Measurements from ENCODE around the gene OR8D4.

The OR8D4 gene

GRCh38 chr11:123901867-123902266 is at the start of gene OR8D4:
Gene OR8D4 (plus strand): TSS chr11:123902167. CDS start chr11:123906432, 4,265 bp downstream.
- no peak for ATAC-seq

DNA sequence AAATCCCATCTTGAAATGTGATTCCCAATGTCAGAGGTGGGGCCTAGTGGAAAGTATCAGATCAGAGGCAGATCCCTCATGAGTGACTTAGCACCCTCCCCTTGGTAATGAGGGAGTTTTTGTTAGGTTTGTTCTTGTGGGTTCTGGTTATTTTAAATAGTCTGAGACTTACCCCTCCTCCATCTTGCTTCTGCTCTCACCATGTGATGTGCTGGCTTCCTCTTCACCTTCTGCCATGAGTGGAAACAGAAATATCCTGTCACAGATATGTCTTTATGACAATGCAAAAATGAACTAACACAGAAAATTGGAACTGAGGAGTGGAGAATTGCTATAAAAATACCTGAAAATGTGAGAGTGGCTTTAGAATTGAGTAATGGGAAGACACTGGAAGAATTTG is 49.6 kb upstream of the OR8D4 start:
- ATAC-seq, result no peak
- TF ChIP-seq TOX (CRISPR knock-in tag; IDR thresholded peaks at IDR 0.05; ENCODE audit: borderline replicate concordance), result no peak
- TF ChIP-seq ARNTL (CRISPR knock-in tag; IDR thresholded peaks at IDR 0.05; ENCODE audit: borderline replicate concordance, low read depth), result no peak
- TF ChIP-seq PPARA (CRISPR knock-in tag; IDR thresholded peaks at IDR 0.05; ENCODE audit: borderline replicate concordance), result no peak
- no peak for TF ChIP-seq ZNF565 (CRISPR knock-in tag; conservative IDR thresholded peaks at IDR 0.05; ENCODE audit: low read depth)
- no peak for TF ChIP-seq BACH2 (CRISPR knock-in tag; IDR thresholded peaks at IDR 0.05; ENCODE audit: borderline replicate concordance)
- TF ChIP-seq, protein P1, sequence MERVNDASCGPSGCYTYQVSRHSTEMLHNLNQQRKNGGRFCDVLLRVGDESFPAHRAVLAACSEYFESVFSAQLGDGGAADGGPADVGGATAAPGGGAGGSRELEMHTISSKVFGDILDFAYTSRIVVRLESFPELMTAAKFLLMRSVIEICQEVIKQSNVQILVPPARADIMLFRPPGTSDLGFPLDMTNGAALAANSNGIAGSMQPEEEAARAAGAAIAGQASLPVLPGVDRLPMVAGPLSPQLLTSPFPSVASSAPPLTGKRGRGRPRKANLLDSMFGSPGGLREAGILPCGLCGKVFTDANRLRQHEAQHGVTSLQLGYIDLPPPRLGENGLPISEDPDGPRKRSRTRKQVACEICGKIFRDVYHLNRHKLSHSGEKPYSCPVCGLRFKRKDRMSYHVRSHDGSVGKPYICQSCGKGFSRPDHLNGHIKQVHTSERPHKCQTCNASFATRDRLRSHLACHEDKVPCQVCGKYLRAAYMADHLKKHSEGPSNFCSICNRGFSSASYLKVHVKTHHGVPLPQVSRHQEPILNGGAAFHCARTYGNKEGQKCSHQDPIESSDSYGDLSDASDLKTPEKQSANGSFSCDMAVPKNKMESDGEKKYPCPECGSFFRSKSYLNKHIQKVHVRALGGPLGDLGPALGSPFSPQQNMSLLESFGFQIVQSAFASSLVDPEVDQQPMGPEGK (CRISPR knock-in tag; IDR thresholded peaks at IDR 0.05; ENCODE audit: borderline replicate concordance), result no peak
- TF ChIP-seq GLIS3 (CRISPR knock-in tag; IDR thresholded peaks at IDR 0.05), result no peak
- TF ChIP-seq, protein P2, sequence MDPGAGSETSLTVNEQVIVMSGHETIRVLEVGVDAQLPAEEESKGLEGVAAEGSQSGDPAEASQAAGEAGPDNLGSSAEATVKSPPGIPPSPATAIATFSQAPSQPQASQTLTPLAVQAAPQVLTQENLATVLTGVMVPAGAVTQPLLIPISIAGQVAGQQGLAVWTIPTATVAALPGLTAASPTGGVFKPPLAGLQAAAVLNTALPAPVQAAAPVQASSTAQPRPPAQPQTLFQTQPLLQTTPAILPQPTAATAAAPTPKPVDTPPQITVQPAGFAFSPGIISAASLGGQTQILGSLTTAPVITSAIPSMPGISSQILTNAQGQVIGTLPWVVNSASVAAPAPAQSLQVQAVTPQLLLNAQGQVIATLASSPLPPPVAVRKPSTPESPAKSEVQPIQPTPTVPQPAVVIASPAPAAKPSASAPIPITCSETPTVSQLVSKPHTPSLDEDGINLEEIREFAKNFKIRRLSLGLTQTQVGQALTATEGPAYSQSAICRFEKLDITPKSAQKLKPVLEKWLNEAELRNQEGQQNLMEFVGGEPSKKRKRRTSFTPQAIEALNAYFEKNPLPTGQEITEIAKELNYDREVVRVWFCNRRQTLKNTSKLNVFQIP (CRISPR knock-in tag; IDR thresholded peaks at IDR 0.05; ENCODE audit: borderline replicate concordance, low read depth), result no peak
- TF ChIP-seq ZFP3 (CRISPR knock-in tag; IDR thresholded peaks at IDR 0.05), result no peak
- TF ChIP-seq ISL1 (CRISPR knock-in tag; IDR thresholded peaks at IDR 0.05), result no peak
- no peak for TF ChIP-seq CSRNP3 (CRISPR knock-in tag; IDR thresholded peaks at IDR 0.05)
- TF ChIP-seq OSR1 (CRISPR knock-in tag; IDR thresholded peaks at IDR 0.05), result no peak

More at GRCh38 chr11:123901867-123902266, at the start of gene OR8D4:
- TF ChIP-seq, protein P3, sequence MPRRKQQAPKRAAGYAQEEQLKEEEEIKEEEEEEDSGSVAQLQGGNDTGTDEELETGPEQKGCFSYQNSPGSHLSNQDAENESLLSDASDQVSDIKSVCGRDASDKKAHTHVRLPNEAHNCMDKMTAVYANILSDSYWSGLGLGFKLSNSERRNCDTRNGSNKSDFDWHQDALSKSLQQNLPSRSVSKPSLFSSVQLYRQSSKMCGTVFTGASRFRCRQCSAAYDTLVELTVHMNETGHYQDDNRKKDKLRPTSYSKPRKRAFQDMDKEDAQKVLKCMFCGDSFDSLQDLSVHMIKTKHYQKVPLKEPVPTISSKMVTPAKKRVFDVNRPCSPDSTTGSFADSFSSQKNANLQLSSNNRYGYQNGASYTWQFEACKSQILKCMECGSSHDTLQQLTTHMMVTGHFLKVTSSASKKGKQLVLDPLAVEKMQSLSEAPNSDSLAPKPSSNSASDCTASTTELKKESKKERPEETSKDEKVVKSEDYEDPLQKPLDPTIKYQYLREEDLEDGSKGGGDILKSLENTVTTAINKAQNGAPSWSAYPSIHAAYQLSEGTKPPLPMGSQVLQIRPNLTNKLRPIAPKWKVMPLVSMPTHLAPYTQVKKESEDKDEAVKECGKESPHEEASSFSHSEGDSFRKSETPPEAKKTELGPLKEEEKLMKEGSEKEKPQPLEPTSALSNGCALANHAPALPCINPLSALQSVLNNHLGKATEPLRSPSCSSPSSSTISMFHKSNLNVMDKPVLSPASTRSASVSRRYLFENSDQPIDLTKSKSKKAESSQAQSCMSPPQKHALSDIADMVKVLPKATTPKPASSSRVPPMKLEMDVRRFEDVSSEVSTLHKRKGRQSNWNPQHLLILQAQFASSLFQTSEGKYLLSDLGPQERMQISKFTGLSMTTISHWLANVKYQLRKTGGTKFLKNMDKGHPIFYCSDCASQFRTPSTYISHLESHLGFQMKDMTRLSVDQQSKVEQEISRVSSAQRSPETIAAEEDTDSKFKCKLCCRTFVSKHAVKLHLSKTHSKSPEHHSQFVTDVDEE (CRISPR knock-in tag; IDR thresholded peaks at IDR 0.05), result no peak
- TF ChIP-seq TCF4 (CRISPR knock-in tag; IDR thresholded peaks at IDR 0.05; ENCODE audit: borderline replicate concordance) (no peak), ZC3H10 (CRISPR knock-in tag; IDR thresholded peaks at IDR 0.05) (no peak), OSR1 (CRISPR knock-in tag; IDR thresholded peaks at IDR 0.05) (no peak), GLIS3 (CRISPR knock-in tag; IDR thresholded peaks at IDR 0.05) (no peak), ZFP30 (CRISPR knock-in tag; IDR thresholded peaks at IDR 0.05) (no peak), ESRRG (CRISPR knock-in tag; IDR thresholded peaks at IDR 0.05) (no peak), SNAI2 (CRISPR knock-in tag; IDR thresholded peaks at IDR 0.05) (no peak), ZFP3 (CRISPR knock-in tag; IDR thresholded peaks at IDR 0.05) (no peak), CSRNP3 (CRISPR knock-in tag; IDR thresholded peaks at IDR 0.05) (no peak), ZNF565 (CRISPR knock-in tag; conservative IDR thresholded peaks at IDR 0.05; ENCODE audit: low read depth) (no peak), ZNF8 (CRISPR knock-in tag; IDR thresholded peaks at IDR 0.05) (no peak), TOX (CRISPR knock-in tag; IDR thresholded peaks at IDR 0.05; ENCODE audit: borderline replicate concordance) (no peak), PPARA (CRISPR knock-in tag; IDR thresholded peaks at IDR 0.05; ENCODE audit: borderline replicate concordance) (no peak), ISL1 (CRISPR knock-in tag; IDR thresholded peaks at IDR 0.05) (no peak), ZNF70 (CRISPR knock-in tag; IDR thresholded peaks at IDR 0.05) (no peak)
- TF ChIP-seq, protein P2 (CRISPR knock-in tag; IDR thresholded peaks at IDR 0.05; ENCODE audit: borderline replicate concordance, low read depth), result no peak
- TF ChIP-seq, protein P1 (CRISPR knock-in tag; IDR thresholded peaks at IDR 0.05; ENCODE audit: borderline replicate concordance), result no peak
- TF ChIP-seq, protein P4, sequence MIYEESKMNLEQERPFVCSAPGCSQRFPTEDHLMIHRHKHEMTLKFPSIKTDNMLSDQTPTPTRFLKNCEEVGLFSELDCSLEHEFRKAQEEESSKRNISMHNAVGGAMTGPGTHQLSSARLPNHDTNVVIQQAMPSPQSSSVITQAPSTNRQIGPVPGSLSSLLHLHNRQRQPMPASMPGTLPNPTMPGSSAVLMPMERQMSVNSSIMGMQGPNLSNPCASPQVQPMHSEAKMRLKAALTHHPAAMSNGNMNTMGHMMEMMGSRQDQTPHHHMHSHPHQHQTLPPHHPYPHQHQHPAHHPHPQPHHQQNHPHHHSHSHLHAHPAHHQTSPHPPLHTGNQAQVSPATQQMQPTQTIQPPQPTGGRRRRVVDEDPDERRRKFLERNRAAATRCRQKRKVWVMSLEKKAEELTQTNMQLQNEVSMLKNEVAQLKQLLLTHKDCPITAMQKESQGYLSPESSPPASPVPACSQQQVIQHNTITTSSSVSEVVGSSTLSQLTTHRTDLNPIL (CRISPR knock-in tag; IDR thresholded peaks at IDR 0.05; ENCODE audit: low read depth), result no peak

All from SK-N-SH treated with all-trans-retinoic acid at 6 μM for 48 hours (cell line).